Measurements from ENCODE around the gene PDE4D.
"Not testable (repeated sequence)": the region's sequence is repeated elsewhere in the genome, so short reads cannot be mapped to it uniquely, and the experiment has no call there.

PDE4D gene

GRCh38 chr5:58998544-58998943 is 895.0 kb downstream of the PDE4D start:
- no peak for TF ChIP-seq POLR2AphosphoS5 (IDR thresholded peaks at IDR 0.05; ENCODE audit: low read depth, low read length)
- TF ChIP-seq TAF1 (IDR thresholded peaks at IDR 0.05; ENCODE audit: borderline replicate concordance, low read depth, low read length), result no peak
- no peak for TF ChIP-seq POLR2A (IDR thresholded peaks at IDR 0.05; ENCODE audit: low read depth, low read length)
- DNase-seq (ENCODE audit: insufficient read length) (no peak), FAIRE-seq (no peak)

- DNase-seq (ENCODE audit: insufficient read length); FAIRE-seq: not testable (repeated sequence)
Measured at GRCh38 chr5:58995779-58996178, 897.7 kb downstream of the PDE4D start.

- FAIRE-seq (no peak), DNase-seq (ENCODE audit: insufficient read length) (no peak)
- TF ChIP-seq POLR2A (IDR thresholded peaks at IDR 0.05; ENCODE audit: low read depth, low read length), result no peak
- TF ChIP-seq POLR2AphosphoS5 (IDR thresholded peaks at IDR 0.05; ENCODE audit: low read depth, low read length), result no peak
- TF ChIP-seq TAF1 (IDR thresholded peaks at IDR 0.05; ENCODE audit: borderline replicate concordance, low read depth, low read length), result no peak
Measured at GRCh38 chr5:58993461-58993860, 900.1 kb downstream of the PDE4D start.

GRCh38 chr5:58988938-58989337 is 904.6 kb downstream of the PDE4D start:
- TF ChIP-seq POLR2A (IDR thresholded peaks at IDR 0.05; ENCODE audit: low read depth, low read length) (no peak), POLR2AphosphoS5 (IDR thresholded peaks at IDR 0.05; ENCODE audit: low read depth, low read length) (no peak), TAF1 (IDR thresholded peaks at IDR 0.05; ENCODE audit: borderline replicate concordance, low read depth, low read length) (no peak)
- FAIRE-seq, result no peak
- DNase-seq (ENCODE audit: insufficient read length), result no peak

GRCh38 chr5:58987193-58987592 is 906.3 kb downstream of the PDE4D start:
- DNase-seq (ENCODE audit: insufficient read length) (no peak), FAIRE-seq (no peak)
- TF ChIP-seq POLR2A (IDR thresholded peaks at IDR 0.05; ENCODE audit: low read depth, low read length) (no peak), TAF1 (IDR thresholded peaks at IDR 0.05; ENCODE audit: borderline replicate concordance, low read depth, low read length) (no peak), POLR2AphosphoS5 (IDR thresholded peaks at IDR 0.05; ENCODE audit: low read depth, low read length) (no peak)

- DNase-seq (ENCODE audit: insufficient read length) (no peak), FAIRE-seq (no peak)
- TF ChIP-seq TAF1 (IDR thresholded peaks at IDR 0.05; ENCODE audit: borderline replicate concordance, low read depth, low read length) (no peak), POLR2AphosphoS5 (IDR thresholded peaks at IDR 0.05; ENCODE audit: low read depth, low read length) (no peak), POLR2A (IDR thresholded peaks at IDR 0.05; ENCODE audit: low read depth, low read length) (no peak)
Measured at GRCh38 chr5:58986281-58986680, 907.2 kb downstream of the PDE4D start.

- TF ChIP-seq POLR2AphosphoS5 (IDR thresholded peaks at IDR 0.05; ENCODE audit: low read depth, low read length), result no peak
- no peak for TF ChIP-seq TAF1 (IDR thresholded peaks at IDR 0.05; ENCODE audit: borderline replicate concordance, low read depth, low read length)
- no peak for TF ChIP-seq POLR2A (IDR thresholded peaks at IDR 0.05; ENCODE audit: low read depth, low read length)
- DNase-seq (ENCODE audit: insufficient read length) (no peak), FAIRE-seq (no peak)
Measured at GRCh38 chr5:58985759-58986158, 907.8 kb downstream of the PDE4D start.

GRCh38 chr5:58985311-58985710 is 908.2 kb downstream of the PDE4D start:
- no peak for TF ChIP-seq POLR2A (IDR thresholded peaks at IDR 0.05; ENCODE audit: low read depth, low read length)
- no peak for TF ChIP-seq POLR2AphosphoS5 (IDR thresholded peaks at IDR 0.05; ENCODE audit: low read depth, low read length)
- no peak for TF ChIP-seq TAF1 (IDR thresholded peaks at IDR 0.05; ENCODE audit: borderline replicate concordance, low read depth, low read length)
- FAIRE-seq (no peak), DNase-seq (ENCODE audit: insufficient read length) (no peak)

GRCh38 chr5:58983526-58984452 is 909.7 kb downstream of the PDE4D start:
- DNase-seq (ENCODE audit: insufficient read length) (no peak), FAIRE-seq (no peak)
- TF ChIP-seq TAF1 (IDR thresholded peaks at IDR 0.05; ENCODE audit: borderline replicate concordance, low read depth, low read length) (no peak), POLR2AphosphoS5 (IDR thresholded peaks at IDR 0.05; ENCODE audit: low read depth, low read length) (no peak), POLR2A (IDR thresholded peaks at IDR 0.05; ENCODE audit: low read depth, low read length) (no peak)

- no peak for TF ChIP-seq POLR2AphosphoS5 (IDR thresholded peaks at IDR 0.05; ENCODE audit: low read depth, low read length)
- no peak for TF ChIP-seq TAF1 (IDR thresholded peaks at IDR 0.05; ENCODE audit: borderline replicate concordance, low read depth, low read length)
- no peak for TF ChIP-seq POLR2A (IDR thresholded peaks at IDR 0.05; ENCODE audit: low read depth, low read length)
- FAIRE-seq, result no peak
- DNase-seq (ENCODE audit: insufficient read length), result no peak
Measured at GRCh38 chr5:58980890-58981289, 912.6 kb downstream of the PDE4D start.

GRCh38 chr5:58979090-58979489 is 914.4 kb downstream of the PDE4D start:
- no peak for FAIRE-seq
- no peak for DNase-seq (ENCODE audit: insufficient read length)

GRCh38 chr5:58974601-58975000 is 918.9 kb downstream of the PDE4D start:
- TF ChIP-seq POLR2AphosphoS5 (IDR thresholded peaks at IDR 0.05; ENCODE audit: low read depth, low read length), result no peak
- no peak for TF ChIP-seq POLR2A (IDR thresholded peaks at IDR 0.05; ENCODE audit: low read depth, low read length)
- TF ChIP-seq TAF1 (IDR thresholded peaks at IDR 0.05; ENCODE audit: borderline replicate concordance, low read depth, low read length), result no peak
- DNase-seq (ENCODE audit: insufficient read length), result no peak
- FAIRE-seq, result no peak

More at GRCh38 chr5:58979090-58979489, 914.4 kb downstream of the PDE4D start:
- TF ChIP-seq TAF1 (IDR thresholded peaks at IDR 0.05; ENCODE audit: borderline replicate concordance, low read depth, low read length), result no peak
- no peak for TF ChIP-seq POLR2AphosphoS5 (IDR thresholded peaks at IDR 0.05; ENCODE audit: low read depth, low read length)
- TF ChIP-seq POLR2A (IDR thresholded peaks at IDR 0.05; ENCODE audit: low read depth, low read length), result no peak
